ENCODE data around the gene CCR4. TPM values are rescaled to one million over a fixed set of nuclear protein-coding genes. Genes with fewer than 3 reads are reported as not detected.
"Not testable (repeated sequence)": the region's sequence is repeated elsewhere in the genome, so short reads cannot be mapped to it uniquely, and the experiment has no call there.

CCR4 gene
- total RNA-seq, 2 donors from 2014 or later: 0.11 TPM; not detected in 1

- Histone ChIP-seq H3K9me3 (ENCODE audit: control insufficient read depth, low read length) (peaks cover 35% of the 10 kb centered on the region), H3K36me3 (ENCODE audit: control insufficient read depth, insufficient read depth, low read length) (no peaks in the 10 kb centered on the region), H3K27me3 (ENCODE audit: control insufficient read depth, insufficient read depth, low read length, poor library complexity, severe bottlenecking) (no peaks in the 10 kb centered on the region), H3K27ac (ENCODE audit: low read depth, low read length) (no peak overlapping the region), H3K4me1 (ENCODE audit: control insufficient read depth, insufficient read depth, low read length) (no peaks in the 10 kb centered on the region), H3K9ac (ENCODE audit: extremely low read depth, low read length, poor library complexity, severe bottlenecking) (no peak overlapping the region), H3K4me3 (ENCODE audit: low read length) (no peak overlapping the region)
- Mint-ChIP-seq H3K36me3 (ENCODE audit: low read depth) (peaks cover 4% of the 10 kb centered on the region), H3K4me1 (peaks cover 4% of the 10 kb centered on the region), H3K27ac (no peak overlapping the region), H3K9me3 (peaks cover 37% of the 10 kb centered on the region), H3K27me3 (ENCODE audit: insufficient read depth) (no peaks in the 10 kb centered on the region), H3K4me3 (no peak overlapping the region)
- no peak for DNase-seq
- TF ChIP-seq CTCF (conservative IDR thresholded peaks at IDR 0.05): no peak
- 90 to 95% methylated on average over 3 of the region's 3 CpGs for WGBS, 2 experiments (ENCODE audit: insufficient coverage in 1 of 2, insufficient read length in 1 of 2)
These were observed 21.3 kb upstream of the CCR4 start for GRCh38 chr3:32930161-32930560.

GRCh38 chr3:32931273-32931672, 20.2 kb upstream of the CCR4 start:
- 88 to 100% methylated on average over 2 of the region's 2 CpGs for WGBS, 2 experiments (ENCODE audit: insufficient coverage in 1 of 2, insufficient read length in 1 of 2)
- not testable (repeated sequence) for H3K4me3 Mint-ChIP-seq; H3K9ac ChIP-seq (ENCODE audit: extremely low read depth, low read length, poor library complexity, severe bottlenecking); H3K27ac Mint-ChIP-seq; DNase-seq; H3K4me1 Mint-ChIP-seq; H3K27ac ChIP-seq (ENCODE audit: low read depth, low read length); H3K27me3 Mint-ChIP-seq (ENCODE audit: insufficient read depth); H3K36me3 Mint-ChIP-seq (ENCODE audit: low read depth); H3K27me3 ChIP-seq (ENCODE audit: control insufficient read depth, insufficient read depth, low read length, poor library complexity, severe bottlenecking); H3K4me1 ChIP-seq (ENCODE audit: control insufficient read depth, insufficient read depth, low read length); H3K4me3 ChIP-seq (ENCODE audit: low read length); H3K36me3 ChIP-seq (ENCODE audit: control insufficient read depth, insufficient read depth, low read length)
- H3K9me3 ChIP-seq (ENCODE audit: control insufficient read depth, low read length): peaks cover 35% of the 10 kb centered on the region
- peaks cover 40% of the 10 kb centered on the region for H3K9me3 Mint-ChIP-seq

- Mint-ChIP-seq H3K9me3 (peaks cover 23% of the 10 kb centered on the region), H3K27me3 (ENCODE audit: insufficient read depth) (no peaks in the 10 kb centered on the region), H3K4me3 (no peak overlapping the region), H3K4me1 (no peaks in the 10 kb centered on the region), H3K36me3 (ENCODE audit: low read depth) (no peaks in the 10 kb centered on the region), H3K27ac (no peak overlapping the region)
- no peaks in the 10 kb centered on the region for H3K36me3 ChIP-seq (ENCODE audit: control insufficient read depth, insufficient read depth, low read length)
- H3K27me3 ChIP-seq (ENCODE audit: control insufficient read depth, insufficient read depth, low read length, poor library complexity, severe bottlenecking): no peaks in the 10 kb centered on the region
- DNase-seq: peak; percentile 59
- no peak overlapping the region for H3K9ac ChIP-seq (ENCODE audit: extremely low read depth, low read length, poor library complexity, severe bottlenecking)
- H3K4me3 ChIP-seq (ENCODE audit: low read length): no peak overlapping the region
- H3K4me1 ChIP-seq (ENCODE audit: control insufficient read depth, insufficient read depth, low read length): no peaks in the 10 kb centered on the region
- 82 to 83% methylated on average over 2 to 5 of the region's 5 CpGs for WGBS, 2 experiments (ENCODE audit: insufficient coverage in 1 of 2, insufficient read length in 1 of 2)
- H3K9me3 ChIP-seq (ENCODE audit: control insufficient read depth, low read length): peaks cover 19% of the 10 kb centered on the region
- peak; percentile 94 for TF ChIP-seq CTCF (conservative IDR thresholded peaks at IDR 0.05)
- H3K27ac ChIP-seq (ENCODE audit: low read depth, low read length): no peak overlapping the region
These were observed 17.2 kb upstream of the CCR4 start for GRCh38 chr3:32934150-32934742.

- Histone ChIP-seq H3K27ac (ENCODE audit: low read depth, low read length) (no peak overlapping the region), H3K9ac (ENCODE audit: extremely low read depth, low read length, poor library complexity, severe bottlenecking) (no peak overlapping the region), H3K36me3 (ENCODE audit: control insufficient read depth, insufficient read depth, low read length) (no peaks in the 10 kb centered on the region), H3K27me3 (ENCODE audit: control insufficient read depth, insufficient read depth, low read length, poor library complexity, severe bottlenecking) (no peaks in the 10 kb centered on the region), H3K4me3 (ENCODE audit: low read length) (no peak overlapping the region), H3K9me3 (ENCODE audit: control insufficient read depth, low read length) (no peaks in the 10 kb centered on the region), H3K4me1 (ENCODE audit: control insufficient read depth, insufficient read depth, low read length) (no peaks in the 10 kb centered on the region)
- DNase-seq: no peak
- Mint-ChIP-seq H3K4me1 (no peaks in the 10 kb centered on the region), H3K36me3 (ENCODE audit: low read depth) (peaks cover 3% of the 10 kb centered on the region), H3K4me3 (no peak overlapping the region), H3K27ac (no peak overlapping the region), H3K9me3 (peaks cover 15% of the 10 kb centered on the region), H3K27me3 (ENCODE audit: insufficient read depth) (no peaks in the 10 kb centered on the region)
- no peak for TF ChIP-seq CTCF (conservative IDR thresholded peaks at IDR 0.05)
- 80 to 89% methylated on average over 2 of the region's 2 CpGs for WGBS, 2 experiments (ENCODE audit: insufficient coverage in 1 of 2, insufficient read length in 1 of 2)
These were observed 14.1 kb upstream of the CCR4 start for GRCh38 chr3:32937331-32937730.

Measured in endodermal cell (in vitro differentiated cells).